ENCODE measurements around the gene GPR108.

The GPR108 gene

DNA sequence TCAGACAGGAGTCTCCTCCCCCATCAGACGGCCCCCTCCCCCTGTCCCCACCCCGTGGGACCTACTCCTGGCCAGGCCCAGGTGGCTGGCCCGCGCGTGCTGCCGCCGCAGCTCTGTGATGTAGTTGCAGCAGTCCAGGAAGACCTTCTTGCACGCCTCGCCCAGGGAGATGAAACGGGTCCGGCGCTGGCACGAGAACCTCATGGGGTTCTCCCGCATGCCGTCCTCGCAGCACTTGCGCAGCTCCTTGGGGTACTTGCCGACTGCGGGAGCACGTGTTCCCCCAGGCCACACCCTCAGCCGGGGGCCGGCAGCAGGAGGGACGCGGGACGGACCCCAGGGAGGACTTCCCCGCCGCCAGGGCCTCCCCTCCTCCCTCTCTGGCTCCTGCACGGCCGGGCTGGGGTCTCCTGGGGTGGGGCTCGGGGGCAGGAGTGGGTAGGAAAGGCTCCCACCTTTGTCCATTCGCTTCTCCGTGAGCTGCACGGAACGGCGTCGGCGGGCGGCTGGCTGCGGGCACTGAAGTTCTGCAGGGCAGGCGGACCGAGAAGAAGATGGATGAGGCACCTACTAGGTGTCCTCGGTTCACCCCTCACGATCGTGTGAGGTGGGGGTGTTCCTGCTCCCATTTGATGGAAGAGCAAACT, 30.2 kb downstream of the GPR108 start:
- DNase-seq (ENCODE audit: low spot score): no peak

GRCh38 chr19:6706633-6706958, 30.8 kb downstream of the GPR108 start:
- DNase-seq (ENCODE audit: low spot score): no peak

- DNase-seq (ENCODE audit: low spot score): no peak
Observed at GRCh38 chr19:6705931-6706632, 31.3 kb downstream of the GPR108 start.

- DNase-seq (ENCODE audit: low spot score): no peak
Observed at GRCh38 chr19:6700586-6701316, 36.6 kb downstream of the GPR108 start.

DNA sequence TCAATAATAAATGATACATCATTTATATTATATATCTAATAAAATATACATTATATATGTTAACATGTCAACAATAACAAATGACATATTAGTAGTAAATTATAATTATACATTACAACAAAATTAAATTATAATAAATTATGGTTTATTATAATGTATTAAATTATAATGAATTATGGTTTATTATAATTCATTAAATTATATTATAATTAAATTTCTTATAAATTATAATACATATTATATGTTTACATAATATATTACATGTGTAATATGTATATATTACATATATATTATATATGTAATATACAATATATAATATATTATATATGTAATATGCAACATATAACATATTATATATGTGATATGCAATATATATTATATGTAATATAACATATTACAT, 37.4 kb downstream of the GPR108 start:
- DNase-seq (ENCODE audit: low spot score): no peak

DNA sequence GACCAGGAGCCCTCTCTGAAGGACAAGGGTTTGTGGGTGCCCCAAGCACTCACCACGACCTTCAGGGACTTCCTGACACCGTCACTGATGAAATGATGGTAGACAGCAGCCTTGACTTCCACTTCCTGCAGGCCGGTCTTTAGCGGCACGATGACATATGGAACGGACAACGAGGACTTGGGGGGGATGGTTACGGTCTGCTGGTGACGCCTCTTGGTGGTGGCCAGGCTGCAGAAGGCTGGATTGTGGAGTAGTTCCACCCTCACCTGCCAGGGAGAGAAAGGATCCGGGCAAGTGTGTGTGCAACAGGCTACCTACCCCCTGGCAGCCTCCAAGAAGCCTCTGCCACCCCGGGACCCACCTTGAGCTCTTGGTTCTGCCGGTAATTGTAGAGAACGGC, 40.1 kb downstream of the GPR108 start:
- no peak for DNase-seq (ENCODE audit: low spot score)

- no peak for DNase-seq (ENCODE audit: low spot score)
Observed at GRCh38 chr19:6696239-6696820, 41.0 kb downstream of the GPR108 start.

DNA sequence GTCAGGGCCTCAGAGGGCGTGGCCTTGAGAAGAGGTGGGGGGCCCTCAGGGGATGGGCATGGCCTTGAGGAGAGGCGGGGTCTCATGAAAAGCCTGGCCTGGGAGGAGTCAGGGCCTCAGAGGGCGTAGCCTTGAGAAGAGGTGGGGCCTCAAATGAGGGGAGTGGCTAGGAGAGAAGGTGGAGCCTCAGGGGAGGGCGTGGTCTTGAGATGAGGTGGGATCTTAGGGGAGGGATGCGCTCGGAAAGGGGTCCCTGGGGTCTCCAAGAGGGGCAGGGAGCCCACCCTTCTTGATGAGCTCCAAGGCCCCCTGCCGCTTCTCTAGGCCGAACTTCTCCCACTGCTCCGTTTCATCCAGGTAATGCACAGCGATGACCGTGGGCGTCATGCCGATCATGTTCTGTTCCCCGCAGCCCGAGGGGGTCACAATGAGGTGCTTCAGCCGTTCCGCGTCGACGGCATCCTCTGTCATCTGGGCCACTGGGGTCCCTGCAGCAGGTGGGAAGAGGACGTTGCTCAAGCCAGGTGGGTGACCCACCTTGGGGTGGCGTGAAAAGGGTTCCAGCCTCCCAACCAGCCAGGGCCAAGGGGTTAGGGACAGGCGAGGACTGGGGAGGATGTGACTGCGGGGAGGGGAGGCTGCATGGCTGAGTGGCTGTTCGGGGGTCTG, 43.1 kb downstream of the GPR108 start:
- no peak for DNase-seq (ENCODE audit: low spot score)

GRCh38 chr19:6693681-6694080, 43.7 kb downstream of the GPR108 start:
- DNase-seq (ENCODE audit: low spot score): no peak

DNA sequence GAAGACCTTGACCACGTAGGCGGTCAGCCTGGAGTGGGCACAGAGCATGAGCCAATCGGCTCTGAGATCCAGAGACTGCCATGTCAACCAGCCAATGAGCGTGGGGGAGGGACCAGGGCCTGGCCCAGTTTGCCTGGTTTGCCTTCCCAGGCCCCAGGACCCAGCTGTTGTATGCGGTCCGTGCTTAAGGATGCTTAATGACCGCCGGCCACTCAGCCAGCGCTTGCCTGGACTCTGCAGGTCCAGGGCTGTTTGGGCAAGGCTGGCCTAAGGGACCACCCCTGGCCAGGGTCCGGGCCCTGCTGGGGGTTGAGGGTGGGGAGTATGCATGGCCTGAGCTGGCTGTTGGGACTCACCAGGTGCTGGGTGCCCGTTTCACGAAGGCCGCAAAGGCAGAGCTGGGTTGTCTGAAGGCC, 44.3 kb downstream of the GPR108 start:
- no peak for DNase-seq (ENCODE audit: low spot score)

DNA sequence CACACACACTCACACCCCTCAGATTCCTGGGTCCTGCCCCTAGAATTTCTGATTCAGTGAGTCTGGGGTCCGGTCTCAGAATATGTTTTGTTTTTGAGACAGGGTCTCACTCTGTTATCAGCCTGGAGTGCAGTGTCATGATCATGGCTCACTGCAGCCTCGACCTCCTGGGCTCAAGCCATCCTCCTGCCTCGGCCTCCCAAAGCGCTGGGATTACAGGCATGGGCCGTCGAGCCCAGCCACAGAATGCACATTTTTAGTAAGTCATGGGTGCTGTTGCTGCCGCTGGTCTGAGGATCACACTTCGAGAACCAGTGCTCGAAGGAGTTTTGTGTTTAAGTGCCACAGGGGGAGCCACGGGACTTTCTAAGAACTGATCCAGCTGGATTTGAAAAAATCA, 45.4 kb downstream of the GPR108 start:
- DNase-seq (ENCODE audit: low spot score): no peak

- DNase-seq (ENCODE audit: low spot score): no peak
Observed at GRCh38 chr19:6691342-6691741, 46.0 kb downstream of the GPR108 start.

DNA sequence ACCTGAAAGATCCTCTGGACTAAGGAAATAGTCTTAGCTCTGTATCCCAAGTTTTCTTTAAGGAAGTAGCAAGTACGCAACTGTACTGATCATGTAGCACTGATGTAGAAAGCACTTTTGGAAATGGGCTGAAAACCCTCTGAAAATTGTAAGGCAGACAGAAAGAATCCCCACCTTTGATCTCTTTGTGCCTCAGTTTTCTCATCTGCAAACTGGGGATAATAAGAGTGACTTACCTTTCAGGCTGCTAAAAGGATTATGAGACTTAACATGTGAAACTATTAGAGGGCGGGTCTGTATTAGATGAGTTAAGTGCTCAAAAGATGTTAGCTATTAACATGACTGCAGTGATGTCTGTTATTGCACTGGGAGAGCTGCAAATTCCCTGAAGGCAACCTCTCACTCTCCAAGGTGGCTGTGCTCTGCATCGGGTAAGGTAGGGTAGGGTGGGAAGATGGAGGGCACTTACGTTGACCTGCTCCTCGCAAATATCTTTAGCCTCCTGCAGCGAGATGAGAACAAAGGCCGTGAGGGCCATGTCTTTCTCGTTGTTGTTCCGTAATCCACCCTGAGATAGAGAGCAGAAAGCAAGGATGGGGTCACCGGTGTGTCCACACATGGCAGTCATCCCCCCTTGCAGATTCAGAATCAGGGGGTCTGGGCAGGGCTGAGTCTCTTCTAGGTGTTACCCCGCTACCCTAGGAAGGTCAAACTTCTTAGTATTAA, 47.1 kb downstream of the GPR108 start:
- DNase-seq (ENCODE audit: low spot score): no peak

DNA sequence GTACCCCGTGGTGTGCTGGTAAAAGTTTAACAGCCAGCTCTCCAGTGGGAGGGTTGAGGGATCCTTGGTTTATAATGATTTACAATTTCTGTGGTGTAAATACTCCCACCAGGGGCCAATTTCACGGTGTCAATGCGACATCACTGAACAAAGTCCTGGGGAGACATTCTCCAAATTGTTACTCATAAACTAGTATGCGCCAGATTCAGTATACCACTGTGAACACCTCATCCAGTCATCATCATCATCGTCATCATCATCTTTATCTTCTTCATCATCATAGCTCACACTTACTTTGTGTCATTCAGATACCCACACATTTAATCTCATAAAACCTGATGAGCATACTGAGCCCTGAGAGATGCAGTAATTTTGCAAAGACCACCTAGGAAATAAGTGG, 50.3 kb downstream of the GPR108 start:
- DNase-seq (ENCODE audit: low spot score): no peak

- no peak for DNase-seq (ENCODE audit: low spot score)
Observed at GRCh38 chr19:6686628-6686975, 50.8 kb downstream of the GPR108 start.

- no peak for DNase-seq (ENCODE audit: low spot score)
Observed at GRCh38 chr19:6685962-6686627, 51.3 kb downstream of the GPR108 start.

DNA sequence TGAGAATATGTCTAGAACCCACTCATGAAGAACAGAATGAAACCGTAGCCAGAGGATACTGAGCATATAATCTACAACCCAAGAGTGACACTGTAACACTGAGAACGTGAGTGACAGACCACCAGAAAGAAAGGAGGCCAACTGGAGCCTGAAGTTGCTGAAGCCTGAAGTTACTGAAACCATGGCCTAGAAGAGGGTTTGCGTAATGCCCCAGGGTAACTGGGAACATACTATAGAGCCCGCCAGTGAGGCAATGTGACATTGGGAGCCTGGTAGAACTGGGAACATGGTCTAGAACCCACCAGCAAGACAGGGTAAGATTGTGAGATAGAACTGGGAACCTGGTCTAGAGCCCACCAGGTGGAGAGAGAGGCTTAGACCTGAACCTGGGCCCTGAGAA, 51.9 kb downstream of the GPR108 start:
- no peak for DNase-seq (ENCODE audit: low spot score)

DNA sequence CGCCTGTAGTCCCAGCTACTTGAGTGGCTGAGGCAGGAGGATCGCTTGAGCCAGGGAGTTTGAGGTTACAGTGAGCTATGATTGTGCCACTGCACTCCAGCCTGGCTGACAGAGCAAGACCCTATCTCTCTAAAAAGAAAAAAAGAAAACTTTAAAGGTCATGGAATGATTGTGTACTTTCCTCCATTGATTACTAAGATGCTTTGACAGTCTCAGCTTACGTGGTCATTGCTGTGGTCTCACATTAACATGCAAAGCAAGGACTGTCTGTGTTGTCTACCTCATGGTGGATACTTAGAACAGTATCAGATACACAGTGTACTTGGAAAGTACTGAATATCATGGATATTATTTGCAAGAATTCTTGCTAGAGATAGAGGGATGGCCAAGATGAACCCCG, 53.4 kb downstream of the GPR108 start:
- no peak for DNase-seq (ENCODE audit: low spot score)

DNA sequence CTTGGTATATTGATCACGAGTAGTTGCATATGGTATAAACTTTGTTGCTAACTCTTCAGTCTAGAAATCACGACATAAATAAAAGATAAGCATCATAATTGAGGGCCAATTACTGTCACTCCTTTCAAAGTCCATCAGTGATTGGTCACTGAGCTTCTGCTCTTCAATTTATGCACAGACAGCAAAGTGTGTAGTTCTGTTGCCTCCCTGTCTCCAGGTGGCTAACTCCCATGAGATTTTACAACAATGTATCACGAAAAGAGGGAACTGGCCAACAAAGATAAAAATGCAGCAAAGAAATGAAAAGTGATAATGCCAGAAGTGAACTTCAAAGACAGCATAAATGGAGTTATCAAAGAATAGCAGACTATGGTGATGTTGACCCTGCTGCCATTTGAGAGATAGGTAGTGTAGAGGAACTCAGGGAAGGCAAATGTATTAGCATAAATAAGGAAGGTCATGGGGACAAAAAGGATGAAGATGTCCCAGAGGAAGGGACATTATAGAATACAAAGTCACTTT, 54.7 kb downstream of the GPR108 start:
- no peak for DNase-seq (ENCODE audit: low spot score)

GRCh38 chr19:6680141-6680540, 57.2 kb downstream of the GPR108 start:
- no peak for DNase-seq (ENCODE audit: low spot score)

Data from SK-N-DZ (cell line).